GM06990 (cell line): ENCODE data around the gene YIF1A.
A peak's percentile ranks its signal among the peaks of the same experiment; 100 is the strongest.

Experiments used
- DNase-seq: peaks from one replicate; pipeline ENCODE4 v3.0.0-alpha.2; 2011; ENCODE audit not compliant: insufficient read length; ENCODE audit errors: extremely low read depth
- H3K27me3 ChIP-seq: replicated peaks from 2 replicates; pipeline ENCODE4 v1.6.0; 2011; ENCODE audit warnings: low read length; ENCODE audit not compliant: control insufficient read depth, insufficient read depth
- H3K36me3 ChIP-seq: 2 replicates; pipeline ENCODE4 v1.5.1; 2011; ENCODE audit warnings: low read length; ENCODE audit not compliant: control insufficient read depth, insufficient read depth
- H3K4me3 ChIP-seq: replicated peaks from 2 replicates; pipeline ENCODE4 v1.5.1; 2011; ENCODE audit warnings: low read depth, mild to moderate bottlenecking, control low read depth, low read length
- TF ChIP-seq, protein P1 (sequence below): IDR thresholded peaks from 2 replicates; pipeline ENCODE4 v1.5.1; 2011; ENCODE audit warnings: low read length, control low read depth, mild to moderate bottlenecking, inconsistent platforms; ENCODE audit not compliant: insufficient read depth, poor library complexity, severe bottlenecking

YIF1A gene

DNA sequence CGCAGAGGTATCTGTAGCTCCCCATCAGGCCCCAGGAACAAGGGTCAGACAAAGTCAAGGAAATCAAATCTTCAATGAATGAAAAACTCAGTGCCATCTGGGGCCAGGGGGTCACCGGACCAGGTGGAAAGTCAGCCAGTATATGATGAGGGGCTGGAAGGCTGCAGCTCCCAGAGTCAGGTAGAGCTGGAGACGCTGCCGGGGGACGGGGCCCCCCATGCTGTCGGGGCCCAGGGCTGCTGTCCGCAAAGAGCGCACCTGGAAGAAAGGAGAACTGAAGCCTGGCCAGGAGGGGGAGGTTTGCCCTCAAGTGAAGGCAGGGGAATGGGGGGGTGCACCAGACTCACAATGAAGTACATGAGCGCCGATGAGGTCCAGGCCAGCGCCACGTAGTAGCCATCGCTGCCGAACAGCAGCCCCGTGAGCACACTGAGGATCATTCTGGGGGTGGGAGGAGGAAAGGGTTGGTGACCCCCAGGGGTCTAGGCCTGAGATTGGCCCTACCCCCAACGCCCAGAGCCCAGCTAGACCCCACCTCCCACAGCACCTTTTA, 4.3 kb downstream of the YIF1A start:
- no peak for DNase-seq
- Histone ChIP-seq H3K36me3 (peaks cover 12% of the 10 kb centered on the region), H3K4me3 (no peak overlapping the region), H3K27me3 (no peaks in the 10 kb centered on the region)
- TF ChIP-seq, protein P1, sequence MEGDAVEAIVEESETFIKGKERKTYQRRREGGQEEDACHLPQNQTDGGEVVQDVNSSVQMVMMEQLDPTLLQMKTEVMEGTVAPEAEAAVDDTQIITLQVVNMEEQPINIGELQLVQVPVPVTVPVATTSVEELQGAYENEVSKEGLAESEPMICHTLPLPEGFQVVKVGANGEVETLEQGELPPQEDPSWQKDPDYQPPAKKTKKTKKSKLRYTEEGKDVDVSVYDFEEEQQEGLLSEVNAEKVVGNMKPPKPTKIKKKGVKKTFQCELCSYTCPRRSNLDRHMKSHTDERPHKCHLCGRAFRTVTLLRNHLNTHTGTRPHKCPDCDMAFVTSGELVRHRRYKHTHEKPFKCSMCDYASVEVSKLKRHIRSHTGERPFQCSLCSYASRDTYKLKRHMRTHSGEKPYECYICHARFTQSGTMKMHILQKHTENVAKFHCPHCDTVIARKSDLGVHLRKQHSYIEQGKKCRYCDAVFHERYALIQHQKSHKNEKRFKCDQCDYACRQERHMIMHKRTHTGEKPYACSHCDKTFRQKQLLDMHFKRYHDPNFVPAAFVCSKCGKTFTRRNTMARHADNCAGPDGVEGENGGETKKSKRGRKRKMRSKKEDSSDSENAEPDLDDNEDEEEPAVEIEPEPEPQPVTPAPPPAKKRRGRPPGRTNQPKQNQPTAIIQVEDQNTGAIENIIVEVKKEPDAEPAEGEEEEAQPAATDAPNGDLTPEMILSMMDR: no peak

DNA sequence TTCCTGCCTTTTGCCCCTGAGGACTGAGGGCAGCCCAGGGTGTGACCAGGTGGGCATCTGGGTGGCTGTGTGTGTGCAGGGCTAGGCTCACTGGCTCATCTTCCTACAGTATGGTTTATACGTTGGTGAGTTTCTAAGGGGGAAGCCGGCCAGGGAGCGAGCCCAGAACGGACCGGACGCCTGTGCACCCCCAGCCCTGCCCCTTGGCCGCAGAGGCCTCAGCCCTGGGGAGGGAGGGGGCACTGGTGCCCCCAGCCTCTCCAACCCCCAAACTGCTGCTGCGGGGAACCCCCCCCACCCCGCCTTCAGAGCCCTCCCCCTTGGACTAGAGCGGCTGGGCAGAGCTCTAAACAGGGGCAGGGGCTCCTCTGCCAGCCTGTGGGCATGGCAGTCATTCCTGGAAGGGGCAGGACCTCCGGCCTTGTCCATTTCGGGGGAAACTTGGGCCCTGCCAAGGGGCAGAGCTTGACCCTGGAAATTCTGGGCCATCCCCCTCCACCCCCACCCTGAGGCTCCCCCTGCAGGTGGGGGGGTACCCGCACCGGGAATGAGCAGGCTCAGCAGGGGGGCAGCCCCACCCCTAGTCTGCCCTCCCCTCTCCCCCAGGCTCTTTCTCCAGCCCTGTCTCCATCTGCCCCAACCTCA, 5.4 kb downstream of the YIF1A start:
- Histone ChIP-seq H3K27me3 (no peaks in the 10 kb centered on the region), H3K4me3 (no peak overlapping the region), H3K36me3 (peaks cover 12% of the 10 kb centered on the region)
- DNase-seq: no peak
- TF ChIP-seq, protein P1: peak; percentile 30

DNA sequence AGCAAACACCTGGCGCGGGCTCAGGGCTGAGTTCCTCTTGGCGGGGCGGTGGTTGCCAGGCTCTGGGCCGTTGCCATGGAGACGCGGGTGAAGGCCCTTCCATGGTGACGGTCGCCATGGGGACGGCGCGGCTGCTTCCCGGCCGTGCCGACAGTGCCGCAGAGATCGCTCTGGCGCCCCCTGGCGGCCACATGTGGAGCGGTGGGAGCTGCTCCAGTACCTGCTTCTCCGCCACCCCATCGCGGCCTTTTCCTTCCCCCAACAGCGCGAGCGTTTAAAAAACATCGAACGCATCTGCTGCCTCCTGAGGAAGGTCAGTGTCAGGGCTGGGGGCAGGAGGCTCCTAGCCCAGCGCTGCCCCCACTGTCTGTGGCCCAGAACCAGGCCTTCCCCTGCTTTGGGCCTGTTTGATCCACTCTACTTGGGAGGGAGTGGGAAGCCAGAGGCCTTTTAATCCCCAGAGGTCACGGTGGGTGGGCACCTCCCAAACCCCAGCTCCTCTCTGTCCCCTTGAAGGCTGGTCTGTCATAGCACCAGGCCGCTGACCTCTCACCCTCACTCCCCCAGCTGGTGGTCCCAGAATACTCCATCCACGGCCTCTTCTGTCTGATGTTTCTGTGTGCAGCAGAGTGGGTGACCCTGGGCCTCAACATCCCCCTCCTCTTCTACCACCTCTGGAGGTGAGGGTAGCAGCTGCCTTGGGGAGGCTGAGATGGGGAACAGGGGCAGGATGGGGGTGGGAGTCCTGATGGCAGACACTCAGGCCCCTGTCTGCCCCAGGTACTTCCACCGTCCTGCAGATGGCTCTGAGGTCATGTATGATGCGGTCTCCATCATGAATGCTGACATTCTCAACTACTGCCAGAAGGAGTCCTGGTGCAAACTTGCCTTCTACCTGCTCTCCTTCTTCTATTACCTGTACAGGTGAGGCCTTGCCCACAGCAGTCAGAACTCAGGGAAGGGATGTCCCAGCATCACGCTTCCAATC, 6.2 kb downstream of the YIF1A start:
- Histone ChIP-seq H3K36me3 (peaks cover 12% of the 10 kb centered on the region), H3K4me3 (no peak overlapping the region), H3K27me3 (no peaks in the 10 kb centered on the region)
- DNase-seq: peak; percentile 94
- TF ChIP-seq, protein P1: peak; percentile 96

DNA sequence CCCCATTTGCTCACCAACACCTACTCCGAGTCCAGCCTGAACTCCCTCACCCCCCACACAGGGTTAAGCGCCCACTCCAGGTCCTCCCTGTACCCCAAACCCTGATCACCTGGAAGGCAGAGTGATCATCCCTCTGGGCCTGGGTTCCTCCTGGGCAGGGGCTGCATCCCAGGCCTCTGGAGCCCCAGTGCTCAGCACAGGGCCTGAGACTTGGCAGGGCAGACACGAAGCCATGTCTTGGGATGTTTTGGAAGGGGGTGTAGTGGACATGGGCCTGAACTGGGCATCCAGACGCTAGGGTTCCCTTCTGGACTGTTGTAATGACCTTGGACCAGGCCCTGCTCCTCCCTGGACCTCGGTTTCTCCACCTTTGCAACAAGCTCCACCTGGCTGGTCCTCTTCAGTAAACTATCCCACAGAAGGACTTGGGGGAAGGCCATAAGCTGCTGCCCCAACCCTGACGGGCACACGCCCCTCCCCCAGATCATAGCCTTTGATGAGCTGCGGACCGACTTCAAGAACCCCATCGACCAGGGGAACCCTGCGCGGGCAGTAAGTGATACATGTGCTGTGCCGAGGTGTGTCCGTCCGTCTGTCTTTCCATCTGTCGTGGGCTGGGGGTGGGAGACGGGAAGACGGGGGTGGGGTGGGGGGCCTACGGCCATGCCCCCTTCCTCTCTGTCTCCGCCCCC, 7.0 kb downstream of the YIF1A start:
- peaks cover 12% of the 10 kb centered on the region; the same call in 1 of the 2 replicates for H3K36me3 ChIP-seq
- DNase-seq: no peak
- H3K4me3 ChIP-seq: no peak overlapping the region
- no peaks in the 10 kb centered on the region for H3K27me3 ChIP-seq
- TF ChIP-seq, protein P1: no peak

DNA sequence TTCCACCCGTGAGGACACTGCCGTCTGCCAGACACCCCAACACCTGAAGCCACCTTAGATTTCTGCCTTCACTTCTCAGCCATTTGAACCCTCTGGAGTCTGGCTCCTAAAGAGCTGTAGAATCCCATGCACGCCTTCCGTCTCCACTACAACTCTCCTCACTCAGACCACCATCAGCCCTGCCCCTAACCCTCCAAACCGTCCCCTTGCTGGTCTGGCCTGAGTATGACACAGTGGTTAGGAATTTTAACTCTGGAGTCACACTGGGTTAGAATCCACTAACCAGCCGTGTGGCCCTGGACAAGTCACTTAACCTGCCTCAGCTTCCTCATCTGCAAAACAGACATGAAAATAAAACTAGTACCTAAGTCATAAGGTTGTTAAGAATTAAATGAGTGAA, 7.9 kb downstream of the YIF1A start:
- TF ChIP-seq, protein P1: no peak
- Histone ChIP-seq H3K27me3 (no peaks in the 10 kb centered on the region), H3K4me3 (no peak overlapping the region), H3K36me3 (peaks cover 18% of the 10 kb centered on the region)
- no peak for DNase-seq
